Measurements from ENCODE around the gene SCGN. TPM values are rescaled to one million over a fixed set of nuclear protein-coding genes. Genes with fewer than 3 reads are reported as not detected.

The SCGN gene
- total and polyA plus RNA-seq, 2 of the 13 experiments (the other 11 are each of a cell fraction or from before 2014, with no cell fraction given) = 2.9 to 29.0 TPM

DNA sequence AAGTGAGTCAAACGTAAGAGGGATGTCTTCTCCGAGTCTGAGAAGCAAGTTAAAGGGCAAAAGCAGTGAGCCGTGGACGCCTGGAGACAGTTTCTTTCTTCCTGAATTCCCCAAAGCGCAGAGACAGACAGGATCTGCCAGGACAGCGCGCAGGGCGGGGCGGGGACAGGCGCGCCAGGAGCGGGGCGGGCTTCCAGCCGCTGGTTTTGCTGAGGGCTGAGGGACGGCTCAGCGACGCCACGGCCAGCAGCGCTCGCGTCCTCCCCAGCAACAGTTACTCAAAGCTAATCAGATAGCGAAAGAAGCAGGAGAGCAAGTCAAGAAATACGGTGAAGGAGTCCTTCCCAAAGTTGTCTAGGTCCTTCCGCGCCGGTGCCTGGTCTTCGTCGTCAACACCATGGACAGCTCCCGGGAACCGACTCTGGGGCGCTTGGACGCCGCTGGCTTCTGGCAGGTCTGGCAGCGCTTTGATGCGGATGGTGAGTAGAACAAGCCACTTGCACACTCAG is at the start of gene SCGN (continued):
- TF ChIP-seq, protein P1, sequence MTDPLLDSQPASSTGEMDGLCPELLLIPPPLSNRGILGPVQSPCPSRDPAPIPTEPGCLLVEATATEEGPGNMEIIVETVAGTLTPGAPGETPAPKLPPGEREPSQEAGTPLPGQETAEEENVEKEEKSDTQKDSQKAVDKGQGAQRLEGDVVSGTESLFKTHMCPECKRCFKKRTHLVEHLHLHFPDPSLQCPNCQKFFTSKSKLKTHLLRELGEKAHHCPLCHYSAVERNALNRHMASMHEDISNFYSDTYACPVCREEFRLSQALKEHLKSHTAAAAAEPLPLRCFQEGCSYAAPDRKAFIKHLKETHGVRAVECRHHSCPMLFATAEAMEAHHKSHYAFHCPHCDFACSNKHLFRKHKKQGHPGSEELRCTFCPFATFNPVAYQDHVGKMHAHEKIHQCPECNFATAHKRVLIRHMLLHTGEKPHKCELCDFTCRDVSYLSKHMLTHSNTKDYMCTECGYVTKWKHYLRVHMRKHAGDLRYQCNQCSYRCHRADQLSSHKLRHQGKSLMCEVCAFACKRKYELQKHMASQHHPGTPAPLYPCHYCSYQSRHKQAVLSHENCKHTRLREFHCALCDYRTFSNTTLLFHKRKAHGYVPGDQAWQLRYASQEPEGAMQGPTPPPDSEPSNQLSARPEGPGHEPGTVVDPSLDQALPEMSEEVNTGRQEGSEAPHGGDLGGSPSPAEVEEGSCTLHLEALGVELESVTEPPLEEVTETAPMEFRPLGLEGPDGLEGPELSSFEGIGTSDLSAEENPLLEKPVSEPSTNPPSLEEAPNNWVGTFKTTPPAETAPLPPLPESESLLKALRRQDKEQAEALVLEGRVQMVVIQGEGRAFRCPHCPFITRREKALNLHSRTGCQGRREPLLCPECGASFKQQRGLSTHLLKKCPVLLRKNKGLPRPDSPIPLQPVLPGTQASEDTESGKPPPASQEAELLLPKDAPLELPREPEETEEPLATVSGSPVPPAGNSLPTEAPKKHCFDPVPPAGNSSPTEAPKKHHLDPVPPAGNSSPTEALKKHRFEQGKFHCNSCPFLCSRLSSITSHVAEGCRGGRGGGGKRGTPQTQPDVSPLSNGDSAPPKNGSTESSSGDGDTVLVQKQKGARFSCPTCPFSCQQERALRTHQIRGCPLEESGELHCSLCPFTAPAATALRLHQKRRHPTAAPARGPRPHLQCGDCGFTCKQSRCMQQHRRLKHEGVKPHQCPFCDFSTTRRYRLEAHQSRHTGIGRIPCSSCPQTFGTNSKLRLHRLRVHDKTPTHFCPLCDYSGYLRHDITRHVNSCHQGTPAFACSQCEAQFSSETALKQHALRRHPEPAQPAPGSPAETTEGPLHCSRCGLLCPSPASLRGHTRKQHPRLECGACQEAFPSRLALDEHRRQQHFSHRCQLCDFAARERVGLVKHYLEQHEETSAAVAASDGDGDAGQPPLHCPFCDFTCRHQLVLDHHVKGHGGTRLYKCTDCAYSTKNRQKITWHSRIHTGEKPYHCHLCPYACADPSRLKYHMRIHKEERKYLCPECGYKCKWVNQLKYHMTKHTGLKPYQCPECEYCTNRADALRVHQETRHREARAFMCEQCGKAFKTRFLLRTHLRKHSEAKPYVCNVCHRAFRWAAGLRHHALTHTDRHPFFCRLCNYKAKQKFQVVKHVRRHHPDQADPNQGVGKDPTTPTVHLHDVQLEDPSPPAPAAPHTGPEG (CRISPR knock-in tag; IDR thresholded peaks at IDR 0.05) = peak; percentile 89; the same call in 1 of the 2 replicates
- TF ChIP-seq, protein P2, sequence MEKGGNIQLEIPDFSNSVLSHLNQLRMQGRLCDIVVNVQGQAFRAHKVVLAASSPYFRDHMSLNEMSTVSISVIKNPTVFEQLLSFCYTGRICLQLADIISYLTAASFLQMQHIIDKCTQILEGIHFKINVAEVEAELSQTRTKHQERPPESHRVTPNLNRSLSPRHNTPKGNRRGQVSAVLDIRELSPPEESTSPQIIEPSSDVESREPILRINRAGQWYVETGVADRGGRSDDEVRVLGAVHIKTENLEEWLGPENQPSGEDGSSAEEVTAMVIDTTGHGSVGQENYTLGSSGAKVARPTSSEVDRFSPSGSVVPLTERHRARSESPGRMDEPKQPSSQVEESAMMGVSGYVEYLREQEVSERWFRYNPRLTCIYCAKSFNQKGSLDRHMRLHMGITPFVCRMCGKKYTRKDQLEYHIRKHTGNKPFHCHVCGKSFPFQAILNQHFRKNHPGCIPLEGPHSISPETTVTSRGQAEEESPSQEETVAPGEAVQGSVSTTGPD (CRISPR knock-in tag; IDR thresholded peaks at IDR 0.05) = no peak
- TF ChIP-seq, protein P3, sequence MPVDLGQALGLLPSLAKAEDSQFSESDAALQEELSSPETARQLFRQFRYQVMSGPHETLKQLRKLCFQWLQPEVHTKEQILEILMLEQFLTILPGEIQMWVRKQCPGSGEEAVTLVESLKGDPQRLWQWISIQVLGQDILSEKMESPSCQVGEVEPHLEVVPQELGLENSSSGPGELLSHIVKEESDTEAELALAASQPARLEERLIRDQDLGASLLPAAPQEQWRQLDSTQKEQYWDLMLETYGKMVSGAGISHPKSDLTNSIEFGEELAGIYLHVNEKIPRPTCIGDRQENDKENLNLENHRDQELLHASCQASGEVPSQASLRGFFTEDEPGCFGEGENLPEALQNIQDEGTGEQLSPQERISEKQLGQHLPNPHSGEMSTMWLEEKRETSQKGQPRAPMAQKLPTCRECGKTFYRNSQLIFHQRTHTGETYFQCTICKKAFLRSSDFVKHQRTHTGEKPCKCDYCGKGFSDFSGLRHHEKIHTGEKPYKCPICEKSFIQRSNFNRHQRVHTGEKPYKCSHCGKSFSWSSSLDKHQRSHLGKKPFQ (CRISPR knock-in tag; IDR thresholded peaks at IDR 0.05; ENCODE audit: insufficient replicate concordance) = peak; percentile 77
- TF ChIP-seq ISX (CRISPR knock-in tag; conservative IDR thresholded peaks at IDR 0.05) (peak; percentile 96; the same call in 1 of the 2 replicates), EP300 (IDR thresholded peaks at IDR 0.05; ENCODE audit: low read depth in 2 of 2, low read length in 2 of 2) (peak in 1 of 2 experiments; percentile 35; a peak in 1 of 4 replicates), EP300 (CRISPR knock-in tag; IDR thresholded peaks at IDR 0.05; ENCODE audit: borderline replicate concordance) (no peak), ETV6 (CRISPR knock-in tag; conservative IDR thresholded peaks at IDR 0.05) (peak; percentile 99), ZNF772 (CRISPR knock-in tag; IDR thresholded peaks at IDR 0.05) (peak; percentile 99), ZNF761 (CRISPR knock-in tag; conservative IDR thresholded peaks at IDR 0.05) (peak; percentile 94), SATB2 (CRISPR knock-in tag; IDR thresholded peaks at IDR 0.05) (peak; percentile 97), MTF2 (CRISPR knock-in tag; IDR thresholded peaks at IDR 0.05; ENCODE audit: borderline replicate concordance) (0 out of 2 replicates have a peak, but pooled peaks have one; percentile 88), FIP1L1 (IDR thresholded peaks at IDR 0.05; ENCODE audit: borderline replicate concordance, insufficient read depth, low read depth, low read length) (no peak), ZNF292 (CRISPR knock-in tag; IDR thresholded peaks at IDR 0.05; ENCODE audit: borderline replicate concordance, low read depth) (peak; percentile 72; the same call in 1 of the 2 replicates), TBX2 (CRISPR knock-in tag; IDR thresholded peaks at IDR 0.05; ENCODE audit: borderline replicate concordance) (peak; percentile 93), ZNF337 (CRISPR knock-in tag; IDR thresholded peaks at IDR 0.05; ENCODE audit: borderline replicate concordance, low read depth) (no peak), SNAI1 (CRISPR knock-in tag; IDR thresholded peaks at IDR 0.05; ENCODE audit: borderline replicate concordance) (peak; percentile 92), GATAD1 (CRISPR knock-in tag; IDR thresholded peaks at IDR 0.05) (peak; percentile 67)
- TF ChIP-seq, protein P4, sequence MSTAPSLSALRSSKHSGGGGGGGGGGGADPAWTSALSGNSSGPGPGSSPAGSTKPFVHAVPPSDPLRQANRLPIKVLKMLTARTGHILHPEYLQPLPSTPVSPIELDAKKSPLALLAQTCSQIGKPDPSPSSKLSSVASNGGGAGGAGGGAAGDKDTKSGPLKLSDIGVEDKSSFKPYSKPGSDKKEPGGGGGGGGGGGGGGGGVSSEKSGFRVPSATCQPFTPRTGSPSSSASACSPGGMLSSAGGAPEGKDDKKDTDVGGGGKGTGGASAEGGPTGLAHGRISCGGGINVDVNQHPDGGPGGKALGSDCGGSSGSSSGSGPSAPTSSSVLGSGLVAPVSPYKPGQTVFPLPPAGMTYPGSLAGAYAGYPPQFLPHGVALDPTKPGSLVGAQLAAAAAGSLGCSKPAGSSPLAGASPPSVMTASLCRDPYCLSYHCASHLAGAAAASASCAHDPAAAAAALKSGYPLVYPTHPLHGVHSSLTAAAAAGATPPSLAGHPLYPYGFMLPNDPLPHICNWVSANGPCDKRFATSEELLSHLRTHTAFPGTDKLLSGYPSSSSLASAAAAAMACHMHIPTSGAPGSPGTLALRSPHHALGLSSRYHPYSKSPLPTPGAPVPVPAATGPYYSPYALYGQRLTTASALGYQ (CRISPR knock-in tag; IDR thresholded peaks at IDR 0.05) = peak; percentile 83
